DOHH2 (cell line): ENCODE measurements around the gene ARHGEF26.

Source experiments
- CTCF ChIP-seq: fragments of 200-600 bp; sonication (generic); IDR thresholded peaks from one replicate; pipeline ENCODE4 v1.5.1; 2014; ENCODE audit warnings: antibody characterized with exemption, mild to moderate bottlenecking, low read depth, low read length; ENCODE audit not compliant: poor library complexity, severe bottlenecking
- EZH2phosphoT487 ChIP-seq: fragments of 200-600 bp; sonication (generic); IDR thresholded peaks from 2 replicates; pipeline ENCODE4 v1.6.1; 2017; ENCODE audit warnings: borderline replicate concordance, mild to moderate bottlenecking, antibody characterized with exemption, low read length, moderate library complexity, mixed read lengths

GRCh38 chr3:154182322-154182922 is 61.2 kb downstream of the ARHGEF26 start:
- no peak for TF ChIP-seq CTCF
- no peak for TF ChIP-seq EZH2phosphoT487
